H1 (cell line): ENCODE results near the gene ACAP1. TPM values are rescaled to one million over a fixed set of nuclear protein-coding genes. Genes with fewer than 3 reads are reported as not detected.
A peak's percentile ranks its signal among the peaks of the same experiment; 100 is the strongest.

Source experiments
- CTCF ChIA-PET: fragments of 300-600 bp; sonication (Branson Sonifier 250); formaldehyde crosslinking; loops from one replicate; lab custom pipeline; 2021; ENCODE audit not compliant: partially characterized antibody; lab: Charles Lee
- POLR2A ChIA-PET: fragments of 300-600 bp; sonication (Branson Sonifier 250); formaldehyde crosslinking; loops from one replicate; lab custom pipeline; 2021; ENCODE audit warnings: inconsistent platforms; ENCODE audit not compliant: partially characterized antibody; lab: Charles Lee
- DNase-seq, 2 experiments: peaks; one replicate each; pipeline versions ENCODE4 v3.0.0 to v3.0.0-alpha.2; 2010 to 2022; ENCODE audit warnings: low spot score in 2 of 2, low read depth in 1 of 2, mixed read lengths in 1 of 2
- FAIRE-seq: peaks from 2 replicates; lab custom pipeline; 2011; peaks lifted over from hg19 to GRCh38; lab: Jason Lieb, UNC
- H2AFZ ChIP-seq: 2 replicates; pipeline ENCODE4 v1.8.1; 2012; ENCODE audit warnings: low read length, inconsistent platforms
- H2AK5ac ChIP-seq: 2 replicates; pipeline ENCODE4 v1.6.1; 2013; ENCODE audit warnings: low read depth, low read length
- H2BK120ac ChIP-seq: replicated peaks from 2 replicates; pipeline ENCODE3; 2013; ENCODE audit warnings: low read depth, low read length, inconsistent platforms
- H2BK12ac ChIP-seq: 2 replicates; pipeline ENCODE4 v1.6.1; 2013; ENCODE audit warnings: low read depth, low read length
- H2BK15ac ChIP-seq: 2 replicates; pipeline ENCODE4 v1.6.1; 2013; ENCODE audit warnings: low read length
- H2BK20ac ChIP-seq: 2 replicates; pipeline ENCODE4 v1.6.1; 2013; ENCODE audit warnings: low read length
- H2BK5ac ChIP-seq: 2 replicates; pipeline ENCODE4 v1.6.1; 2013; ENCODE audit warnings: low read depth, low read length
- H3K14ac ChIP-seq: 2 replicates; pipeline ENCODE4 v1.6.1; 2013; ENCODE audit warnings: inconsistent platforms; ENCODE audit not compliant: insufficient read length
- H3K18ac ChIP-seq: 2 replicates; pipeline ENCODE4 v1.6.1; 2013; ENCODE audit warnings: low read length; ENCODE audit errors: extremely low read depth
- H3K23ac ChIP-seq: 2 replicates; pipeline ENCODE4 v1.6.1; 2013; ENCODE audit warnings: inconsistent platforms; ENCODE audit not compliant: insufficient read length
- H3K23me2 ChIP-seq: 2 replicates; pipeline ENCODE4 v1.6.1; 2013; ENCODE audit warnings: low read depth, low read length
- H3K27ac ChIP-seq: 2 replicates; pipeline ENCODE4 v1.6.1; 2011; ENCODE audit warnings: low read depth, low read length, inconsistent platforms
- H3K27me3 ChIP-seq, 4 experiments: replicated peaks in 1 of 4; 1 replicate in 1 of 4; 2 replicates in 3 of 4; pipeline versions ENCODE4 v1.6.1 to v1.8.1; 2011 to 2013; ENCODE audit warnings: low read length in 3 of 4, mild to moderate bottlenecking in 3 of 4, inconsistent platforms in 2 of 4, mixed read lengths in 2 of 4, moderate library complexity in 1 of 4; ENCODE audit not compliant: control insufficient read depth in 3 of 4, insufficient read depth in 3 of 4; ENCODE audit errors: extremely low read depth in 1 of 4
- H3K36me3 ChIP-seq, 4 experiments: 2 replicates each; pipeline versions ENCODE4 v1.6.1 to v1.8.1; 2011 to 2013; ENCODE audit warnings: mild to moderate bottlenecking in 4 of 4, low read length in 3 of 4, moderate library complexity in 2 of 4, control low read depth in 1 of 4, inconsistent platforms in 1 of 4; ENCODE audit not compliant: insufficient read depth in 4 of 4, control insufficient read depth in 2 of 4
- H3K4ac ChIP-seq: replicated peaks from 2 replicates; pipeline ENCODE3; 2013; ENCODE audit warnings: low read length, low read depth, mixed read lengths, inconsistent platforms; ENCODE audit not compliant: insufficient read length
- H3K4me1 ChIP-seq, 4 experiments: replicated peaks in 1 of 4; 1 replicate in 1 of 4; 2 replicates in 3 of 4; pipeline versions ENCODE4 v1.6.1 to v1.8.1; 2011 to 2013; ENCODE audit warnings: low read length in 3 of 4, inconsistent platforms in 2 of 4, mixed read lengths in 1 of 4; ENCODE audit not compliant: insufficient read depth in 4 of 4, control insufficient read depth in 3 of 4
- H3K4me2 ChIP-seq, 2 experiments: 2 replicates each; pipeline versions ENCODE4 v1.6.1 to v1.8.1; 2011 to 2013; ENCODE audit warnings: low read depth in 2 of 2, low read length in 2 of 2, control low read depth in 1 of 2, inconsistent platforms in 1 of 2, mild to moderate bottlenecking in 1 of 2; ENCODE audit not compliant: insufficient read depth in 1 of 2
- H3K4me3 ChIP-seq, 4 experiments: fragments of 200-600, 300-600 bp in 1 of 4; sonication (generic), shearing (Covaris generic), sonication (Bioruptor Twin) in 1 of 4; 2 replicates each; pipeline versions ENCODE4 v1.5.1 to v1.8.1; 2011 to 2016; ENCODE audit warnings: low read length in 4 of 4, low read depth in 3 of 4, control low read depth in 2 of 4, inconsistent platforms in 2 of 4, mild to moderate bottlenecking in 2 of 4, mixed read lengths in 1 of 4, moderate library complexity in 1 of 4; ENCODE audit not compliant: insufficient read depth in 2 of 4; ENCODE audit errors: extremely low read depth in 1 of 4
- H3K56ac ChIP-seq: replicated peaks from 2 replicates; pipeline ENCODE3; 2013; ENCODE audit warnings: low read depth, mild to moderate bottlenecking, mixed read lengths, low read length, inconsistent platforms; ENCODE audit not compliant: insufficient read length
- H3K79me1 ChIP-seq: 2 replicates; pipeline ENCODE4 v1.6.1; 2013; ENCODE audit warnings: low read depth, low read length, control low read depth
- H3K79me2 ChIP-seq, 2 experiments: 2 replicates each; pipeline versions ENCODE4 v1.6.1 to v1.8.1; 2012 to 2013; ENCODE audit warnings: low read length in 2 of 2, mild to moderate bottlenecking in 2 of 2, inconsistent platforms in 1 of 2; ENCODE audit not compliant: insufficient read depth in 2 of 2, control insufficient read depth in 1 of 2
- H3K9ac ChIP-seq, 4 experiments: replicated peaks in 1 of 4; 1 replicate in 1 of 4; 2 replicates in 3 of 4; pipeline versions ENCODE4 v1.6.1 to v1.8.1; 2011 to 2013; ENCODE audit warnings: low read depth in 3 of 4, low read length in 3 of 4, control low read depth in 2 of 4, mild to moderate bottlenecking in 2 of 4, moderate library complexity in 2 of 4, inconsistent platforms in 1 of 4; ENCODE audit errors: extremely low read depth in 1 of 4
- H3K9me3 ChIP-seq, 2 experiments: 2 replicates each; pipeline versions ENCODE4 v1.6.1 to v1.8.1; 2012 to 2013; ENCODE audit warnings: mild to moderate bottlenecking in 2 of 2, moderate library complexity in 2 of 2, control low read depth in 1 of 2, inconsistent platforms in 1 of 2, low read depth in 1 of 2, low read length in 1 of 2, mixed read lengths in 1 of 2; ENCODE audit not compliant: insufficient read depth in 2 of 2
- H4K20me1 ChIP-seq, 2 experiments: replicated peaks in 1 of 2; 2 replicates each; pipeline versions ENCODE3 to v1.8.1; 2011 to 2013; ENCODE audit warnings: inconsistent platforms in 2 of 2, low read length in 2 of 2, mild to moderate bottlenecking in 1 of 2; ENCODE audit not compliant: insufficient read depth in 2 of 2, control insufficient read depth in 1 of 2
- H4K5ac ChIP-seq: 2 replicates; pipeline ENCODE4 v1.6.1; 2013; ENCODE audit warnings: low read length, low read depth, mixed read lengths, inconsistent platforms; ENCODE audit not compliant: insufficient read length
- H4K8ac ChIP-seq: 2 replicates; pipeline ENCODE4 v1.8.0; 2013; ENCODE audit warnings: mild to moderate bottlenecking, moderate library complexity, low read length, inconsistent platforms; ENCODE audit not compliant: insufficient read depth; ENCODE audit errors: extremely low read depth
- H4K91ac ChIP-seq: replicated peaks from 2 replicates; pipeline ENCODE3; 2013; ENCODE audit warnings: low read length, mixed read lengths, inconsistent platforms; ENCODE audit not compliant: insufficient read length
- CEBPB ChIP-seq: IDR thresholded peaks from 2 replicates; pipeline ENCODE4 v1.6.1; 2012; ENCODE audit warnings: low read depth, low read length
- EGR1 ChIP-seq: IDR thresholded peaks from 2 replicates; pipeline ENCODE4 v1.6.1; 2011; ENCODE audit warnings: low read depth, low read length, borderline replicate concordance
- JUND ChIP-seq: IDR thresholded peaks from 2 replicates; pipeline ENCODE4 v1.6.1; 2011; ENCODE audit warnings: mild to moderate bottlenecking, improper control_type of control experiment, low read length
- TEAD4 ChIP-seq: IDR thresholded peaks from 2 replicates; pipeline ENCODE4 v1.6.1; 2012; ENCODE audit warnings: low read depth, low read length, inconsistent platforms, mixed read lengths
- WGBS, 2 experiments: shearing (Covaris generic) in 1 of 2; methylation state at CpG; one replicate each; pipeline versions ENCODE4 v1.1.6 to v1.1.7; 2013 to 2015; ENCODE audit warnings: low lambda C conversion rate in 2 of 2, mixed read lengths in 2 of 2, inconsistent platforms in 1 of 2, low coverage in 1 of 2, missing lambda C conversion rate in 1 of 2; ENCODE audit not compliant: insufficient replicate concordance in 2 of 2, insufficient coverage in 1 of 2, insufficient read length in 1 of 2; ENCODE audit errors: extremely low coverage in 1 of 2, missing lambda C conversion rate in 1 of 2; 5-methylcytosine and 5-hydroxymethylcytosine counted together
- polyA plus RNA-seq, 7 experiments: library from polyadenylated mRNA; depleted of rRNA in 3 of 7; stranded (reverse) in 5 of 7; unstranded in 2 of 7; fragments of >200 nt in 5 of 7; fragments of 200-250 nt in 2 of 7; gene quantifications; 1 replicate in 5 of 7; 2 replicates in 1 of 7; 4 replicates in 1 of 7; pipeline versions ENCODE4 v1.2.1 to v1.2.3, GENCODE V29; 2011 to 2013; ENCODE audit warnings: missing spikeins in 2 of 7, mixed read lengths in 2 of 7
- total RNA-seq: library from RNA; stranded (reverse); fragmentation: NEBNext Ultra II Directional; extraction: Animal tissue kit (Norgen Biotek cat#: 25700); gene quantifications from 2 replicates; pipeline ENCODE4 v1.2.1, GENCODE V29; 2021

ACAP1 gene
- total and polyA plus RNA-seq, 2 of the 8 experiments (the other 6 are each of a cell fraction or from before 2014, with no cell fraction given), result 11.9 to 45.1 TPM

DNA sequence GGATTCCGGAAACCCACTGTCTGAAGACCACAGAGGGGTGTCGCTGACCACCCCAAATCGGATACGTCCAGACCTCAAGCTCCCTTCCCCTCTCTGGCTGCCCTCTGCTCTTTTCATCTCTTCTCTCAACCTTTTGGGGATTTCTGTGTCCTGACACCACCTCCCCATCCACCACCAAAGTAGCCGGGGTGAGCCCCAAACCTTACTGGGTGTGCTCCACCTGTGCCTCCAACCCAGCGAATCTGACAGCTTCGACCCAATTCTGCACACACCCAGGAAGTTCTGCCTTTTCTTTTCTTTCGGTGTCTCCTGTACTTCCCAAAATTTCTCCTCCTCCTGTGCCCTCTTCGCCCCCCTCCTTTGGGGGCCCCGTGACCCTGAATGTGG is 16.2 kb downstream of the ACAP1 start:
- Histone ChIP-seq H3K4me3 (peak overlapping the region; percentile 39 to 96 (median 84)), H2BK20ac (no peak overlapping the region), H2BK5ac (peak overlapping the region; percentile 92; the same call in 1 of the 2 replicates), H2AK5ac (no peak overlapping the region; the same call in 1 of the 2 replicates), H4K91ac (peak overlapping the region; percentile 54), H3K4me2 (peak overlapping the region; percentile 92 to 98), H3K23me2 (peaks cover 15% of the 10 kb centered on the region; the same call in 1 of the 2 replicates), H3K9ac (peak overlapping the region in 1 of 4 experiments; percentile 69; a peak in 2 of 7 replicates), H3K4ac (peak overlapping the region; percentile 57), H4K20me1 (peaks cover 0 to 2% of the 10 kb centered on the region in 2 experiments), H2AFZ (no peak overlapping the region), H4K5ac (no peak overlapping the region), H3K9me3 (no peaks in the 10 kb centered on the region), H3K27ac (peak overlapping the region; percentile 49; the same call in 1 of the 2 replicates), H3K23ac (no peak overlapping the region), H2BK120ac (no peak overlapping the region), H2BK12ac (no peak overlapping the region), H3K14ac (no peak overlapping the region), H3K18ac (peak overlapping the region; percentile 60), H3K79me2 (no peaks in the 10 kb centered on the region), H3K79me1 (no peaks in the 10 kb centered on the region), H3K27me3 (no peaks in the 10 kb centered on the region), H3K4me1 (peaks cover 0 to 19% (median 10%) of the 10 kb centered on the region in 4 experiments; a peak in 6 of 7 replicates), H3K56ac (peak overlapping the region; percentile 39), H4K8ac (peak overlapping the region; percentile 86; the same call in 1 of the 2 replicates), H2BK15ac (peak overlapping the region; percentile 81; the same call in 1 of the 2 replicates), H3K36me3 (no peaks in the 10 kb centered on the region)
- DNase-seq (no peak), FAIRE-seq (no peak)
- CTCF ChIA-PET, result interaction anchor here (0.6 to 6.5 kb wide), 17 partner anchors 8 to 208 kb away, joined by 3 to 56 read pairs (median 5); partner anchors contain the start of genes ACAP1, PLSCR3, SENP3 and SLC2A4
- POLR2A ChIA-PET, result interaction anchor here (0.7 to 7.8 kb wide), 12 partner anchors 15 to 131 kb away, joined by 3 to 91 read pairs (median 4); partner anchors contain the start of genes FGF11, GPS2, POLR2A and TMEM256
- 52% methylated on average over 8 of the region's 10 CpGs; no CpG with 5 or more reads in 1 of the 2 experiments for WGBS, 2 experiments
- TF ChIP-seq EGR1 (no peak), JUND (no peak), TEAD4 (peak; percentile 80; the same call in 1 of the 2 replicates), CEBPB (no peak)
